HG03103 (cell line): ENCODE data around the gene MYH7B.

ENCODE experiments used
- ATAC-seq: cut with Tn5 transposase; IDR thresholded peaks from one replicate; pipeline ENCODE4 v1.9.1; 2021; ENCODE audit warnings: low read depth; ENCODE audit not compliant: unreplicated experiment

The MYH7B gene

GRCh38 chr20:34943808-34944567, 11.7 kb upstream of the MYH7B start:
- no peak for ATAC-seq

DNA sequence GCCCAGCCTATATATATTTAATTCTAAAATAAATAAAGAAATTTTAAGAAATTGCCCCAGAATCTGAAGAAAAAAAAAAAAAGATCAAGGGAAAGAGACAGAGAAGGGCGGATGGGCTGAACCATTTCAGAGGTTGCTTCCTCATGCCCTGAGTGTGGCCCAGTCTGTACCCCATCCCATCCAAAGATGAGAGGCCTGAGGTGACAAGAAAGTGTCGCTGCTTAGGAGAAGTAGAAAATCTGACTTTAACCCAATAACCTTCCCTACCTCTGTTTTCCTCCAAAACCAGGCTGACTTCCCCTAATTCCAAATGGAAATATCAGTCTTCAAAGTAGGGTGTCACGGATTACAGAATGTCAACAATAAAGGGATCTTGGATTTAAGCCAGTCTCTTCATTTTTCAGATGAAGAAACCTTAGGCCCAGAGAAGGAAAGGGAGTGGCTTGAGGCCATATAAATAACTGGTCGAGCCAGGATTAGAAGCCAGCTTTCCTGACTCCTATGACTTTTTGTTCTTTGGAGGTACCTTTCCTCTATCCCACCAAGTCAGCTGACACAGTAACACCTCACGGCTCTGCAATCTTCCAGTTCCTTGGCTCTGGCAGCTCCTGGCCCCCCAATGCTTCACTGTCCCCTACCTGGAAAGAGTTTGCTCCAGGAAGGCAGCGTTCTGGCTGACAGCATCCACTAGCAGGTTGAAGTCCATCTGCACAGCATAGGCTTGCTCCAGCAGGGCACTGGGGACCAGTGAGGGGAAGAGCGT, 10.2 kb upstream of the MYH7B start:
- no peak for ATAC-seq

DNA sequence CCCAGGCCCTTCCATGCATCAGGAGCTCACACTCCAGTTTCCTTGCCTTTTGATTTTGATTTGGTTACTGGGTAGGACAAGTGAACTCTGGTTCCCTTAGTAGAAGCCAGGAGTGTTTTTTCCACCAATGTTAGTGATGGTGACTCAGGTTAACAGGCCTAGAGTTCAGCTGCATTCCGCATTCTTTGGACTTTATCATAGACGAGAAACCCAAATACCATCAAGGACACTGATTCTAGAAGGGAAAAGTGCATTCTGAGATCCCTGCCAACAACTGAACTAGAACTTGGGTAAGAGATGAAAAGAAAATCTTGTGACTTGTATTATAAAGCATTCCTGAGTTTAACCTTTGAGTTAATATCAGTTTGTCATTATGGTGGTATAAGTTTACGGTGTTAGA, 9.0 kb upstream of the MYH7B start:
- no peak for ATAC-seq

DNA sequence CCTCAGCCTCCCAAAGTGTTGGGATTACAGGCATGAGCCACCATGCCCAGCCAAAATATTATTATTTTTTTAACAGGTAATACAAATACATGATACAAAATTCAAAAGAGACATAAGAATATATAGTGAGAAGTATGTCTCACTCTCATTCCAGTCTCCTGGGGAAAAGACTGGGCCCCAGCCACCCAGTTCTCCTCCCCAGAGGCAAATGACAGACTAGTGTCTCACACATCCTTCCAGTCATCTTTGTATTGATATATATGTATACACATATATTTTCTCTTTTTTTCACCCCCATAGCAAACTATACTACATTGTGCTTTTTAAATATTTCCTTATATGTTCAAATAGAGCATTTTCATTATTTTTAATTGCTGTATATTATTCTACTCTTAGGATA, 8.3 kb upstream of the MYH7B start:
- ATAC-seq, result no peak

DNA sequence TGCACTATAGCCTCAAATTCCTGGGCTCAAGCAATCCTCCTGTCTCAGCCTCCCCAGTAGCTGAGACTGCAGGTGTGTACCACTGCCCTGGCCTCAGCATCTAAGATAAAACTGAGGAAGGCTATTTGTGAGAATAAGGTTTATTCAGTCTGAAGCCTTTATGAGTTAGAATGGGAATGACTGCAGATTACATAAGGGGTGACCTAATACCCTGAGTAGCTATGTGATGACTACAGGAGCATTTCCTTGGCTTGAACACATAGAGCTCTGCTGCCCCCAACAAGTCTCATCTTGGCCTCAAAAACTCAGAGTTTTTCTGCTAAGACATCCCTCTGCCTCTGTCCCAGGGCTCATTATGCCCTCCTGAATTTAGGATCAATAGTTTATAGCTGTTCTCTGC, 7.6 kb upstream of the MYH7B start:
- no peak for ATAC-seq

DNA sequence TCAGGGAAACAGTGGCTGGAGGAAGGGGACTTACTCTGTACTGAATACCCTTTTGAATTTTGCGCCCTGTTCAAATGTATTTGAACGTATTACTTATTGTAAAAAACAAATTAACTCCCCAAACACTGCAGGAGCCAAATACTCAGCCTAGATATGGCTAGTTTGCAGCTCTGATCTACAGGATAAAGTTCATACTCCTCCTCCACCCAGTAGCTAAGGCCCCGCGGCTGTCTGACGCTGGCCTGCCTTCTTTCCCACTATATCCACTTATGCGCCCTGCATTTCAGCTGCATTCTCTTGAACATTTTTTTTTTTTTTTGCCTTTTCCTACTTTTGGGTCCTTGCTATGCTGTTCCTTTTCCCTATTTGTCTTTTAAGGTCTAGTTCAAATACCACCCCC, 6.5 kb upstream of the MYH7B start:
- no peak for ATAC-seq

DNA sequence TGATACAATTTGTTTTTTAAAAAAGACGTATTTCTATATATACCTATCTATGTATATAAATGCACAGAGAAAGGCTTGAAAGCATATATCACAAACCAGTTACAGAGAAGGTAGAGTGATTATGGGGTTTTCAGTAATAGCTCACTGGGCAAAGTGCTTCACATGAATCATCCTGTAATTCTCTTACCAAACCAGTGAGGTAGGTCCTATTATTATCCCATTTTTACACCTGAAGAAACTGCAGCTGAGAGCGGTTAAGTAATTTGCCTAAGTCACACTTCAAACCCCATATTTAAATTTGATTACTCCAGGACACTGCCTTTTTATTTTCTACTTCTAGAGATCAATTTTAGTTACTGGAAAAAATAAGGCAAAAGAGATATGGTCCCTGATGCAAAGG, 4.4 kb upstream of the MYH7B start:
- ATAC-seq, result no peak

DNA sequence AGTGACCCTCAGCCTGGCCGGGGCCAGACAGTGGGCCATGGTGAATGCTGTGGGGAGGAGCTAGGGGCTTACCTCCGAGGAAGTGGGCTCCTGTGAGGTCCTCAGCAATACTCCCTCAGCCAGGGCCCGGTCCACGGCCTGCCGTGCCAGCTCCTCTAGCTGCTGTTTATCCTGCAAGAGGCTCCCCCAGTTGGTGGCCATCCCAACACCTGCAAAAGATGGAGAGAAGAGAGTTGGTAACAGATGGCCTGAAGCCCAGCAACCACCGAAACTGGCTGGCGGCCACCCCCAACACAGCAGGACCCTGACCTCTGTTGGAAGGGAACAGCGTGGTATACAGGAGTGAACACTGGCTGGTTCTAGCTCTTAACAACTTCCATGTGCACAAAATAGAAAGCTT, 4.0 kb upstream of the MYH7B start:
- no peak for ATAC-seq

DNA sequence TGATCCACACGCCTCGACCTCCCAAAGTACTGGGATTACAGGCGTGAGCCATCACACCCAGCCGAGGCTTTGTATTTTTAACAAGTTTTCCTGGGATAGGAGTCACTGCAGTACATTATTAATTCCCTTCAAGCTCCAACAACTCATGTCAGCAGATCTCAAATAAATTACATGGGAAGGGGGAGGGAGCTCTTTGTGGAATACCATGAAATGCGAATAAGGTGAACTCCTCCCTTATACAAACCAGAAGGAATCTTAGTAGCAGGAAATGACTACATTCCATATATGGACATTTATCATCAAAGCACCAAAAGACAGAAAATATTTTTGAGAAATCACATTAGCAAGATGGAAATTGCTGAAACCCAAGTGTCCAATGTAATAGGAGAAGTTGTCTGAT, 3.0 kb upstream of the MYH7B start:
- ATAC-seq, result no peak

DNA sequence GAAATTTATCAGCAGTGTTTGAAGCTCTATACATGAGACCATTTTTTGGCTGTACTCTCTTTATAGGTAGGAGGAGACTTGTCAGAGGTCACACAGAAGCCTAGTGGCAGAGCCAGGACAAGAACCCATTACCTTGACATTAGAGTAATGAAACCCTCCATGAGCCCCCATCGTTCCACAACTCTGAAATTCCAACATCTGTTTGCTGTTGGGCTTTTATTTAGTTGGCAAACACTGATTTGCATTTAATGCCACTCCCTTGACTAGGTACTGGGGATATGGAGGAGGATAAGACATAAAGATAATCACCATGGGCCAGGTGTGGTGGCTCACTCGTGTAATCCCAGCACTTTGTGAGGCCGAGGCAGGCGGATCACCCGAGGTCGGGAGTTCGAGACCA, 1.7 kb upstream of the MYH7B start:
- no peak for ATAC-seq

DNA sequence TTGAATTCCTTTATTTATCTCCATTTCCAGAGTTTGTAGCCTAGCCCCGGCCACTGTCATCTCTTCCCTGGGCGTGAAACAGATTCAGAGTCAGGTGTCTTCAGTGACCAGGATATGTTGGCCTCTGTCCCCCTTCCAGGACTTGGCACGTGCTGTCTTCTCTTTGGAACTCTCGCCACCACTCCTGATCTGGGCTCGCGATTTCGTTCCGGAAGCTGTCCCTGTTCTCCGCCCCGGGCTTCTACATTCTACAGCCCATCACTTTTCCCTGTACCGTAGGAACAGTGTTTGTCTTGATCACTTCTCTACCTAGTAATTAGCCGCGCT, 801 bp upstream of the MYH7B start:
- no peak for ATAC-seq

GRCh38 chr20:34956041-34956458, 382 bp downstream of the MYH7B start:
- ATAC-seq, result no peak

DNA sequence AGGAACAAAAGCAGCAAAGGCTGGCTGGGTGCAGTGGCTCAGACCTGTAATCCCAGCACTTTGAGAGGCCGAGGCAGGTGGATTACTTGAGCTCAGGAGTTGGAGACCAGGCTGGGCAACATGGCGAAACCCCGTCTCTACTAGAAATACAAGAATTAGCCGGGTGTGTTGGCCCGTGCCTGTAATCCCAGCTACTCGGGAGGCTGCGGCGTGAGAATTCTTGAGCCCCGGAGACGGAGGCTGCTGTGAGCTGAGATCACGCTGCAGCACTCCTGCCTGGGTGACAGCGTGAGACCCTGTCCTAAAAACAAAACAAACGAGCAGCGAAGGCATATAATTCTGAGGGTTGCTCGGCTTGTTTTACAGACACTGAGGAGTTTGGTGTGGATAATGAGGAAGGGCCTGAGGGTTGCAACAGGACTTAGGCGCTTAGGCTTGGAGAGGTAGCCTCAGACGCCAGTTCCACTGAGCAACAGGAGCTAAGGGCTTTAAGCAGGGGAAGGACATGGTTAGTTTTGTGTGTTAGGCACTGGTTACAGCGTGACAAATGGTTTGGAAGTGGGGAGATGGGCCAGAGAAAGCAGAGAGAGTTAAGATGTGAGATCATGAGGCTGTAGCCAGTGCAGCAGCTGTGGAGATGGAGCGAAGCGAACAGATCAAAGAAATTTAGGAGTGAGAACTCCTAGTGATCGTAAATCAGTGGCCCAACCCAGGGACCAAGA, 1.2 kb downstream of the MYH7B start:
- no peak for ATAC-seq

- no peak for ATAC-seq
These were observed 8.8 kb downstream of the MYH7B start for GRCh38 chr20:34964486-34964885.

DNA sequence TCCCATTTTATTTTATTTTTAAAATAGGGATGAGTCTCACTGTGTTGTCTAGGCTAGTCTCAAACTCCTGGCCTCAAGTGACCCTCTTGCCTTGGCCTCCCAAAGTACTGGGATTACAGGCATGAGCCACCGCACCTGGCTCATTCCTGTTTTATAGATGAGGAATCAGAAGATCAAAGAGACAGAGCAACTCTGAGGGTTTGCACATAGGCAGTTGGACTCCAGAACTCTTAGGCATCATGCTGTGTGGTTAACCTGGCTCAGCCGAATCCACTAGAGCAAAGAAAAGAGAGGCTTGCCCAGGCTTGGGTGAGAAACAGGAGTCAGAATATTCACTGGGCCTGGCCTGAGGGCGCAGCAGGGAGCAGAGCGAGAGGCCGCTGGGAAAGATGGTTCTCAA, 9.4 kb downstream of the MYH7B start:
- no peak for ATAC-seq

DNA sequence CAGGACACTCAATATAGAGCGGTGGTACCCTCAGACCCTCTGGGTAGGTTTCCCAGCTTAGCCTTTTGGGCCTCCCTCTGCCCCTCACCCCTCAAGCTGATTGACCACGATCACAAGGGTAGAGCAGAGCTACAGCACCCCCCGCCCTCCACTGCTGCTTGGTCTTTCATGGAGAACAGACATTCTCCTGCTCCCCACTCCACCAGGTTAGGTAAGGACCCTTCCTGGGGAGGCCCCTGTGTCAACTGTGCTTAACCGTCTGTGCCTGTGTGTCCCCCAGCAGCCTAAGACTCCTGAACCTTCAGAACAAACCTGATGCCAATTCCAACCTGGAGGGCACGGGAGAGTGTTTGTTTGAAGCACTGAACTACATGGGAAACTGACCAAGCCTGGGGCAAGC, 11.8 kb downstream of the MYH7B start:
- no peak for ATAC-seq

DNA sequence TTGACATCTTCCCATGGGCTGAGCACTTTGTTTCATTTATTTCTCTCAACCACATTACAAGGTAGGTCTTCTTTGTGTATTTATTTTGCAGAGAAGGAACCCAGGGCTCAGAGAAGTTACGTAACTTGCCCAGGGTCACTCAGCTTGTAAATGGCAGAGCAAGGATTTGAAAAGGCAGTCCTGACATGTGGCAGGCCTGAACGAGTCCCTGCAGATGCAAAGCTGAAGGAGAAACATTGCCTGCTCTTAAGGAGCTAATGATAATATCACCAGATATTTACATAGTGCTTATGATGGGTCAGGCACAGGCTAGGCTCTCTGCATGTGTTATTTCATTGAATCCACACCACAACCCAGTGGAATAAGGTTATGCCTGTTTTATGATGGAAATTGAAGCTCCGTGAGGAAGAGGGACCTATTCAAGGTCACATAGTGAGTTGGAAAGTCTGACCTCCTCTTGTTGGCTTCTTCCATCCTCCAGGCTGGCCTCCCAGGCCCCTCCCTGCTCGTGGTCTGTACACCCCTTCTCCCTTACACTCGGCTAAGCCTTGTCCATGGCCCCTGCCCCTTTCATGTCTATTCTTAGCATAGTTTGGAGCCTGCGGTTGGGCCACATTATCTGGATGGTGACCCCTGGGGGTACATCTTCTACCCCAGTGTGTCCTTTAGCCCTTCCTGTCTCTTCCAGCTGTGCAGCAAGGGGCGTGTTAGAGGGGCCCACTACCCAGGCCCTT, 12.5 kb downstream of the MYH7B start:
- ATAC-seq, result no peak

GRCh38 chr20:34970193-34970840, 14.6 kb downstream of the MYH7B start:
- ATAC-seq, result no peak

- ATAC-seq, result no peak
These were observed 15.3 kb downstream of the MYH7B start for GRCh38 chr20:34970846-34971560.
